ENCODE measurements around the gene SPOCK3.

SPOCK3 gene

DNA sequence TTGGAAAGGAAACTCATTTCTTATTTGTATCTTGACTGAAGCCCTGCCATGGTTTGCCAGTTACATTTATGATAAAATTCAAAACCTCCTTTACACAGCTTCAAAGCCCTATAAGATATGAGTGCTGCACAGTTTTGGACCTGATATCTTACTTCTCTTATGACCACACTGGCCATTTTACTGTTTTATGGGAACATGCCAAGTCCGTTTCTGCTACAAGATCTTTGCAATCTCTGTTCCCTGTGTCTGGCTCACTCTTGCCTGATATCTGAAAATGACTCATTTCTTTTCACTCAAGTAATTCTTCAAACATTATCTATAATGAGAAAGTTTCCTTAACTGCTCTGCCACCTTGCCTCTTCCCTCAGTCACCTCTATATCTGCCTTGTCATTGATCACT, 247.3 kb downstream of the SPOCK3 start:
- Histone ChIP-seq H3K4me3 (ENCODE audit: low read depth in 1 of 2, low read length in 2 of 2) (no peak overlapping the region), H2AFZ (ENCODE audit: low read depth, low read length) (no peak overlapping the region), H3K9ac (ENCODE audit: low read depth, low read length) (no peak overlapping the region), H3K79me2 (ENCODE audit: insufficient read depth, low read length) (no peaks in the 10 kb centered on the region), H3K27ac (ENCODE audit: low read length) (no peak overlapping the region), H3K4me1 (ENCODE audit: insufficient read depth, low read length) (no peaks in the 10 kb centered on the region), H3K9me3 (ENCODE audit: insufficient read depth, low read length, severe bottlenecking) (no peaks in the 10 kb centered on the region), H3K27me3 (ENCODE audit: insufficient read depth, low read length, poor library complexity) (no peaks in the 10 kb centered on the region), H3K36me3 (ENCODE audit: insufficient read depth, low read length) (no peaks in the 10 kb centered on the region), H4K20me1 (ENCODE audit: insufficient read depth, low read length) (no peaks in the 10 kb centered on the region), H3K4me2 (ENCODE audit: insufficient read depth, low read length) (no peak overlapping the region)
- ATAC-seq (ENCODE audit: insufficient read depth, low read depth) (no peak), DNase-seq (no peak)
- TF ChIP-seq, protein P1, sequence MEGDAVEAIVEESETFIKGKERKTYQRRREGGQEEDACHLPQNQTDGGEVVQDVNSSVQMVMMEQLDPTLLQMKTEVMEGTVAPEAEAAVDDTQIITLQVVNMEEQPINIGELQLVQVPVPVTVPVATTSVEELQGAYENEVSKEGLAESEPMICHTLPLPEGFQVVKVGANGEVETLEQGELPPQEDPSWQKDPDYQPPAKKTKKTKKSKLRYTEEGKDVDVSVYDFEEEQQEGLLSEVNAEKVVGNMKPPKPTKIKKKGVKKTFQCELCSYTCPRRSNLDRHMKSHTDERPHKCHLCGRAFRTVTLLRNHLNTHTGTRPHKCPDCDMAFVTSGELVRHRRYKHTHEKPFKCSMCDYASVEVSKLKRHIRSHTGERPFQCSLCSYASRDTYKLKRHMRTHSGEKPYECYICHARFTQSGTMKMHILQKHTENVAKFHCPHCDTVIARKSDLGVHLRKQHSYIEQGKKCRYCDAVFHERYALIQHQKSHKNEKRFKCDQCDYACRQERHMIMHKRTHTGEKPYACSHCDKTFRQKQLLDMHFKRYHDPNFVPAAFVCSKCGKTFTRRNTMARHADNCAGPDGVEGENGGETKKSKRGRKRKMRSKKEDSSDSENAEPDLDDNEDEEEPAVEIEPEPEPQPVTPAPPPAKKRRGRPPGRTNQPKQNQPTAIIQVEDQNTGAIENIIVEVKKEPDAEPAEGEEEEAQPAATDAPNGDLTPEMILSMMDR (IDR thresholded peaks at IDR 0.05; ENCODE audit: borderline replicate concordance, extremely low read depth, low read length, poor library complexity, severe bottlenecking): no peak
- TF ChIP-seq EZH2 (IDR thresholded peaks at IDR 0.05; ENCODE audit: borderline replicate concordance, low read depth, low read length, severe bottlenecking): no peak

DNA sequence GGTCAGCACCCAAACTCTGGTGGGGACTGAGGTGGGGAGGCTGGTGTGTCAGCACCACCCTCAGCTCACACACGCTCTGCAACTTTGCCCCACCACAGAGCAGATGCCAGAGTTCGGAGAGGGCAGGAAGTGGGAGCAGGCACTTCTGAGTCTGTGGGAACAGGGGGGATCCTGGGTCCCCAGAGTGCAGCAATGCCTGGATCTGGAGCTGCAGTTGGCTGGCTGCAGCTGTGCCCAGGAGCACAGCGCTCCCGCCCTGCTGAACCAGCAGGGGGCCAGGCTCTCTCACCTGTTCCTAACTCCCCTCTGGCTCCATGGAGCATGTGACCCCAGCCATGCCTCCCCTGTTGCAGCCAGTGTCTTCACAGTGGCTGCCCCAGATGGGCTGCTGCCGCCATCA, 252.4 kb downstream of the SPOCK3 start:
- peaks cover 10% of the 10 kb centered on the region for H3K9me3 ChIP-seq (ENCODE audit: insufficient read depth, low read length, severe bottlenecking)

DNA sequence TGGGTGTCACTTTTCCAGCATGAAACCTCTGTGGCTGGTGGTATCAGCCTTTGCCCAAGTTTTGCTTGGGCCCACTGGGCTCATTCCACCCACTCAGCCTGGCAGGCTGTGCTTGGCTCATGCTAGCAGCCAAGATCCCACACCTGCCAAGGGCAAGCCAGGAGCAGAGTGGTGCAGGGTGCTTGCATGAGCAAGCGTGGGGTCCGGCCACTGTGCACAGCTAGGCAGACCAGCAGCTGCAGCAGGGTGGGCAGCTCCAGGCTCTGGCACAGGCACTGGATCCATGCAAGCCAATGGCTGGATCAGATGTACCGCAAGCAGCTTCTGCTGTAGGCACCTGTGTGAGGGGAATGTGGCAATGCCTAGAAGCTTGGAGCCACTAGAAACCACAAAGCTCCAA, 253.9 kb downstream of the SPOCK3 start:
- no peak for ATAC-seq (ENCODE audit: insufficient read depth, low read depth)
- no peaks in the 10 kb centered on the region for H3K27me3 ChIP-seq (ENCODE audit: insufficient read depth, low read length, poor library complexity)
- H3K27ac ChIP-seq (ENCODE audit: low read length): no peak overlapping the region
- no peak overlapping the region for H2AFZ ChIP-seq (ENCODE audit: low read depth, low read length)
- no peaks in the 10 kb centered on the region for H3K79me2 ChIP-seq (ENCODE audit: insufficient read depth, low read length)
- H3K4me2 ChIP-seq (ENCODE audit: insufficient read depth, low read length): no peak overlapping the region
- no peaks in the 10 kb centered on the region for H3K36me3 ChIP-seq (ENCODE audit: insufficient read depth, low read length)
- H3K9ac ChIP-seq (ENCODE audit: low read depth, low read length): no peak overlapping the region
- H4K20me1 ChIP-seq (ENCODE audit: insufficient read depth, low read length): no peaks in the 10 kb centered on the region
- peaks cover 10% of the 10 kb centered on the region for H3K9me3 ChIP-seq (ENCODE audit: insufficient read depth, low read length, severe bottlenecking)
- DNase-seq: no peak
- no peaks in the 10 kb centered on the region for H3K4me1 ChIP-seq (ENCODE audit: insufficient read depth, low read length)
- no peak overlapping the region for H3K4me3 ChIP-seq (ENCODE audit: low read depth in 1 of 2, low read length in 2 of 2)
- TF ChIP-seq, protein P1 (IDR thresholded peaks at IDR 0.05; ENCODE audit: borderline replicate concordance, extremely low read depth, low read length, poor library complexity, severe bottlenecking): no peak

More for the DNA sequence above, 252.4 kb downstream of the SPOCK3 start:
- Histone ChIP-seq H2AFZ (ENCODE audit: low read depth, low read length) (no peak overlapping the region), H3K4me1 (ENCODE audit: insufficient read depth, low read length) (no peaks in the 10 kb centered on the region), H3K27me3 (ENCODE audit: insufficient read depth, low read length, poor library complexity) (no peaks in the 10 kb centered on the region), H3K4me2 (ENCODE audit: insufficient read depth, low read length) (no peak overlapping the region), H4K20me1 (ENCODE audit: insufficient read depth, low read length) (no peaks in the 10 kb centered on the region), H3K27ac (ENCODE audit: low read length) (no peak overlapping the region), H3K36me3 (ENCODE audit: insufficient read depth, low read length) (no peaks in the 10 kb centered on the region), H3K79me2 (ENCODE audit: insufficient read depth, low read length) (no peaks in the 10 kb centered on the region), H3K4me3 (ENCODE audit: low read depth in 1 of 2, low read length in 2 of 2) (no peak overlapping the region), H3K9ac (ENCODE audit: low read depth, low read length) (no peak overlapping the region)
- ATAC-seq (ENCODE audit: insufficient read depth, low read depth): no peak
- TF ChIP-seq, protein P1 (IDR thresholded peaks at IDR 0.05; ENCODE audit: borderline replicate concordance, extremely low read depth, low read length, poor library complexity, severe bottlenecking): no peak
- no peak for TF ChIP-seq EZH2 (IDR thresholded peaks at IDR 0.05; ENCODE audit: borderline replicate concordance, low read depth, low read length, severe bottlenecking)
- no peak for DNase-seq

DNA sequence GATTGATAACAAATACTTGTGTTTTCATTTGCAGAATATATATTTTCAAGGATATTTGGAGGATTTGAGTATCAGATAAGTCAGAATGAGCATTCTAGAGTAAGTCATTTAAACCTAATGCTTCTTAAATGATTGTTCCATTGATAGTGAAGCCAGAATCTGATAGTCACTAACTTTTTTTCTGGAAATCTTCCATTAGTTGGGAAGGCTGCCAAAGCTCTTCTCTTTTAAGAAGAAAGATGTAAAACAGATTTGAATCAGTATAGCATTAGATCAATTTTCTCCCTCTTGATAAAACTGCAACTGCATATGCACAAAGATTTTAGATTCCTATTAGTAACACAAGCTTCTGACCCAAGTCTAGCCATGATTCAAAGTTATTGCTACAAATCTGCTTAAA, 256.7 kb downstream of the SPOCK3 start:
- Histone ChIP-seq H3K27ac (ENCODE audit: low read length) (no peak overlapping the region), H3K9me3 (ENCODE audit: insufficient read depth, low read length, severe bottlenecking) (peaks cover 10% of the 10 kb centered on the region), H3K9ac (ENCODE audit: low read depth, low read length) (no peak overlapping the region), H3K4me2 (ENCODE audit: insufficient read depth, low read length) (no peak overlapping the region), H3K36me3 (ENCODE audit: insufficient read depth, low read length) (no peaks in the 10 kb centered on the region), H3K27me3 (ENCODE audit: insufficient read depth, low read length, poor library complexity) (no peaks in the 10 kb centered on the region), H2AFZ (ENCODE audit: low read depth, low read length) (no peak overlapping the region), H3K4me1 (ENCODE audit: insufficient read depth, low read length) (no peaks in the 10 kb centered on the region), H3K4me3 (ENCODE audit: low read depth in 1 of 2, low read length in 2 of 2) (no peak overlapping the region), H3K79me2 (ENCODE audit: insufficient read depth, low read length) (no peaks in the 10 kb centered on the region), H4K20me1 (ENCODE audit: insufficient read depth, low read length) (no peaks in the 10 kb centered on the region)
- TF ChIP-seq, protein P1 (IDR thresholded peaks at IDR 0.05; ENCODE audit: borderline replicate concordance, extremely low read depth, low read length, poor library complexity, severe bottlenecking): no peak
- no peak for TF ChIP-seq EZH2 (IDR thresholded peaks at IDR 0.05; ENCODE audit: borderline replicate concordance, low read depth, low read length, severe bottlenecking)
- DNase-seq (no peak), ATAC-seq (ENCODE audit: insufficient read depth, low read depth) (no peak)

Data from DND-41 (cell line).